Thyroid gland (tissue), 4 donors: ENCODE results near the gene KCNH1.

ENCODE experiments used
- CTCF ChIP-seq, 6 experiments: fragments of 200-600 bp in 3 of 6; fragments of 450-650 bp in 3 of 6; sonication (generic) in 3 of 6; IDR thresholded peaks; one replicate each; pipeline ENCODE4 v1.5.1; 2016 to 2019; ENCODE audit warnings: antibody characterized with exemption in 6 of 6, mild to moderate bottlenecking in 2 of 6, inconsistent platforms in 1 of 6, moderate library complexity in 1 of 6
- POLR2A ChIP-seq, 2 donors: fragments of 450-650 bp; IDR thresholded peaks; one replicate each; pipeline ENCODE4 v1.6.1; 2017; ENCODE audit warnings: antibody characterized with exemption in 2 of 2, mild to moderate bottlenecking in 2 of 2, moderate library complexity in 1 of 2

GRCh38 chr1:210646258-210646616 is 487.7 kb downstream of the KCNH1 start:
- no peak for TF ChIP-seq POLR2A (IDR thresholded peaks at IDR 0.05)
- TF ChIP-seq CTCF (IDR thresholded peaks at IDR 0.05), result no peak
